Right atrium auricular region (tissue), 2 donors: ENCODE results near the gene DNASE1L3. TPM values are rescaled to one million over a fixed set of nuclear protein-coding genes. Genes with fewer than 3 reads are reported as not detected.

Experiments
- DNase-seq: peaks from one replicate; pipeline ENCODE4 v3.0.0-alpha.2; 2019; ENCODE audit warnings: low spot score
- H3K27ac ChIP-seq, 2 donors: fragments of 200-600 bp; sonication (generic); 1 replicate in 1 of 2; 2 replicates in 1 of 2; pipeline ENCODE4 v1.5.1; 2016 to 2019
- H3K27me3 ChIP-seq, 2 donors: fragments of 200-600 bp; sonication (generic); one replicate each; pipeline versions ENCODE4 v1.5.1 to v1.6.0; 2017 to 2019
- H3K36me3 ChIP-seq: fragments of 200-600 bp; sonication (generic); one replicate; pipeline ENCODE4 v1.5.1; 2016
- H3K4me1 ChIP-seq, 2 donors: fragments of 200-600 bp; sonication (generic); one replicate each; pipeline versions ENCODE4 v1.5.1 to v1.6.0; 2017 to 2019
- H3K4me3 ChIP-seq, 2 donors: fragments of 200-600 bp; sonication (generic); 1 replicate in 1 of 2; 2 replicates in 1 of 2; pipeline ENCODE4 v1.5.1; 2017 to 2019; ENCODE audit warnings: mild to moderate bottlenecking in 1 of 2, moderate library complexity in 1 of 2
- H3K9me3 ChIP-seq, 2 donors: fragments of 200-600 bp; sonication (generic); one replicate each; pipeline ENCODE4 v1.5.1; 2019
- CTCF ChIP-seq, 2 donors: fragments of 200-600 bp; sonication (generic); IDR thresholded peaks; one replicate each; pipeline ENCODE4 v1.5.1; 2019; ENCODE audit warnings: antibody characterized with exemption in 2 of 2
- total RNA-seq, 2 donors: library from RNA; depleted of rRNA; stranded (reverse); fragments of >200 nt; gene quantifications; one replicate each; pipeline ENCODE4 v1.1.0, GENCODE V29; 2016

The DNASE1L3 gene
- total RNA-seq, 2 donors from 2014 or later, result 1.5 to 11.5 TPM

GRCh38 chr3:58189691-58190090 lies 21.1 kb downstream of the DNASE1L3 start:
- no peaks in the 10 kb centered on the region for H3K9me3 ChIP-seq
- H3K4me3 ChIP-seq, result no peak overlapping the region
- H3K27me3 ChIP-seq, result no peaks in the 10 kb centered on the region
- no peak for TF ChIP-seq CTCF (IDR thresholded peaks at IDR 0.05)
- H3K4me1 ChIP-seq, result peaks cover 0 to 13% of the 10 kb centered on the region in 2 donors
- no peak for DNase-seq
- H3K36me3 ChIP-seq, result no peaks in the 10 kb centered on the region
- peak overlapping the region; percentile 5 to 51 for H3K27ac ChIP-seq

GRCh38 chr3:58188921-58189451 lies 21.8 kb downstream of the DNASE1L3 start:
- H3K27me3 ChIP-seq, result no peaks in the 10 kb centered on the region
- no peak overlapping the region for H3K4me3 ChIP-seq
- no peaks in the 10 kb centered on the region for H3K36me3 ChIP-seq
- peaks cover 0 to 13% of the 10 kb centered on the region in 2 donors for H3K4me1 ChIP-seq
- H3K27ac ChIP-seq, result peak overlapping the region; percentile 22 to 51
- H3K9me3 ChIP-seq, result no peaks in the 10 kb centered on the region
- no peak for DNase-seq
- TF ChIP-seq CTCF (IDR thresholded peaks at IDR 0.05), result no peak

- DNase-seq, result no peak
- H3K4me1 ChIP-seq, result peaks cover 0 to 13% of the 10 kb centered on the region in 2 donors
- H3K4me3 ChIP-seq, result no peak overlapping the region
- TF ChIP-seq CTCF (IDR thresholded peaks at IDR 0.05), result no peak
- H3K9me3 ChIP-seq, result no peaks in the 10 kb centered on the region
- no peaks in the 10 kb centered on the region for H3K27me3 ChIP-seq
- no peaks in the 10 kb centered on the region for H3K36me3 ChIP-seq
- peak overlapping the region in 1 of 2 donors; percentile 51 for H3K27ac ChIP-seq
Measured at GRCh38 chr3:58188173-58188564, 22.6 kb downstream of the DNASE1L3 start.

GRCh38 chr3:58184982-58185360 lies 25.8 kb downstream of the DNASE1L3 start:
- H3K27me3 ChIP-seq, result no peaks in the 10 kb centered on the region
- no peaks in the 10 kb centered on the region for H3K36me3 ChIP-seq
- no peak overlapping the region for H3K27ac ChIP-seq
- no peak overlapping the region for H3K4me3 ChIP-seq
- H3K4me1 ChIP-seq, result peaks cover 0 to 13% of the 10 kb centered on the region in 2 donors
- no peak for DNase-seq
- no peaks in the 10 kb centered on the region for H3K9me3 ChIP-seq
- no peak for TF ChIP-seq CTCF (IDR thresholded peaks at IDR 0.05)

GRCh38 chr3:58184309-58184981 lies 26.3 kb downstream of the DNASE1L3 start:
- DNase-seq, result no peak
- TF ChIP-seq CTCF (IDR thresholded peaks at IDR 0.05), result no peak

More at GRCh38 chr3:58184309-58184981, 26.3 kb downstream of the DNASE1L3 start:
- no peaks in the 10 kb centered on the region for H3K9me3 ChIP-seq
- H3K4me3 ChIP-seq, result no peak overlapping the region
- H3K27ac ChIP-seq, result no peak overlapping the region
- peaks cover 0 to 11% of the 10 kb centered on the region in 2 donors for H3K4me1 ChIP-seq
- no peaks in the 10 kb centered on the region for H3K36me3 ChIP-seq
- H3K27me3 ChIP-seq, result no peaks in the 10 kb centered on the region
